Measurements from ENCODE around the gene KLHL29.

KLHL29 gene

GRCh38 chr2:23669413-23670244, 284.6 kb downstream of the KLHL29 start:
- TF ChIP-seq, protein P1, sequence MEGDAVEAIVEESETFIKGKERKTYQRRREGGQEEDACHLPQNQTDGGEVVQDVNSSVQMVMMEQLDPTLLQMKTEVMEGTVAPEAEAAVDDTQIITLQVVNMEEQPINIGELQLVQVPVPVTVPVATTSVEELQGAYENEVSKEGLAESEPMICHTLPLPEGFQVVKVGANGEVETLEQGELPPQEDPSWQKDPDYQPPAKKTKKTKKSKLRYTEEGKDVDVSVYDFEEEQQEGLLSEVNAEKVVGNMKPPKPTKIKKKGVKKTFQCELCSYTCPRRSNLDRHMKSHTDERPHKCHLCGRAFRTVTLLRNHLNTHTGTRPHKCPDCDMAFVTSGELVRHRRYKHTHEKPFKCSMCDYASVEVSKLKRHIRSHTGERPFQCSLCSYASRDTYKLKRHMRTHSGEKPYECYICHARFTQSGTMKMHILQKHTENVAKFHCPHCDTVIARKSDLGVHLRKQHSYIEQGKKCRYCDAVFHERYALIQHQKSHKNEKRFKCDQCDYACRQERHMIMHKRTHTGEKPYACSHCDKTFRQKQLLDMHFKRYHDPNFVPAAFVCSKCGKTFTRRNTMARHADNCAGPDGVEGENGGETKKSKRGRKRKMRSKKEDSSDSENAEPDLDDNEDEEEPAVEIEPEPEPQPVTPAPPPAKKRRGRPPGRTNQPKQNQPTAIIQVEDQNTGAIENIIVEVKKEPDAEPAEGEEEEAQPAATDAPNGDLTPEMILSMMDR (IDR thresholded peaks at IDR 0.05): no peak

- TF ChIP-seq, protein P1 (IDR thresholded peaks at IDR 0.05): no peak
Measured at GRCh38 chr2:23670245-23670592, 285.2 kb downstream of the KLHL29 start.

DNA sequence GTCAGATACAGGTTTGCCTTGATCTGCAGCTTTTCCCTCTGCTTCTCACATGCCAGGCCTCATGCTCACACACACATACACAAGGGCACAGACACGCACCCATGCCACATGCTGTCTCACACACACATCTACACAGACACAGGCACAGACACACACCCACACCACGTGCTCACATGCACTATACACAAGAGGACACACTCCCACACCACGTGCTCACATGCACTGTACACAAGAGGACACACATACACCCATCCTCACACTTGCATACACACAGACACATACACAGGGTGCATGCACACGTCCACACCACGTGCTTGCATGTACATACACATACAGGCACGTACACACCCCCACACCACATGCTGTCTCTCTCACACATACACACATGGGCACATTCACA, 288.1 kb downstream of the KLHL29 start:
- TF ChIP-seq, protein P1 (IDR thresholded peaks at IDR 0.05): no peak

- TF ChIP-seq, protein P1 (IDR thresholded peaks at IDR 0.05): no peak
Measured at GRCh38 chr2:23673830-23674679, 289.1 kb downstream of the KLHL29 start.

DNA sequence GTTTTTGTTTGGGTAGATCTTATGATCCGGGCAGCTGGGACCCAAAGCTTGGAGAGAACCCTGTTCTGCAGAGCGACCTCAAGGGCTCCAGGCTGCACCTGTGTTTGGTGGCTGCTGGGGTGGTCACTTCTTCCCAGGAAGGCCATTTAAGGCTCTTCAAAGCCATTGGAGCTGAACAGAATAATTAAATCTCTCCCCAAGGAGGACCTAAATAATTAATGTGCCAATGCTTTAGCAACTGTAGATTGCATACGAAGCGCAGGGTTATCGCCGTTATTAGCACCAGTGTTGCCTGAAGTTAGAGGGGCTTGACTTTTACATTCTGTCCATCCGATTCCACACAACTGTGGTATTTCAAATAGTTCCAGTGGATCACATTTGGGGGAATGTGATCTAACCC, 290.5 kb downstream of the KLHL29 start:
- TF ChIP-seq, protein P1 (IDR thresholded peaks at IDR 0.05): no peak

DNA sequence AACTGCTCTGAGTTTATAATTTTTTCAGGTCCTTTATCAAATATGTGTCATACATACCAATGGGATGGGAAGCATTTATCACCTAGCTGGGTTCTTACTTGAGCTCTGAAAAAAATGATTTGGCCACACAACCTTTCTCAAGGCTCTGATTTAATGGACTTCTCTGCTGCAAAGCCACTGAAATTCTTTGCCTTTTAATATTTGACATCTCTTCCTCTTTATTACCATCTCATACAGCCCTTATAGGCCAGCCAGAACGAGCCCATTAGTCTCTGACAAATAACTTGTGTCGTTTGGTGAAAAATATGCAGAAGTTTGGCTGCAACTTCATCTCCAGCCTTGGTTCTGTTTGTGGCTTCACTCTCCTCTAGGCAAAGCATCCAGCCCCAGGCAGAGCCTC, 292.9 kb downstream of the KLHL29 start:
- TF ChIP-seq, protein P1 (IDR thresholded peaks at IDR 0.05): no peak

DNA sequence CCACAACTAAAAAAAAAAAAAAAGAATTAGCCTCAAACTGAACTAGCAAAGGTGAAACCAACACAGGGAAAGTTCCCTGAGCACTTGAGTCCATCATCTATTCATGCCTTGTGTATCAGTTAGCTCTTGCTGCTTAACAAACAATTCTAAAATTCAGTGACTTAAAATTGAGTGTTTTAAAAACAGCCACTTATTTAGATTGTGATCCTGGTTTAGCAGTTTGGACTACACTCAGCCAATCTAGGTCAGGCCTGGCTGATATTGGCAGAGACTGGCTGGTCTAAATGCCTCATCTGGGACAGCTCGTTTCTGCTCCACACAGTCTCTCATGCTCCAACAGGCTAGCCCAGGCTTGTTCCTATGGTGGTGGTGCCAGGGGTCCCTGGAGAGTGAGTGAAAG, 294.1 kb downstream of the KLHL29 start:
- TF ChIP-seq, protein P1 (IDR thresholded peaks at IDR 0.05): no peak

Measured in LNCAP (cell line).